Left forelimb (tissue), 1 donor: Measurements from ENCODE around the gene LIMA1.
A peak's percentile ranks its signal among the peaks of the same experiment; 100 is the strongest.

Experiments
- DNase-seq: peaks from one replicate; pipeline ENCODE4 v3.0.0-alpha.2; 2018; ENCODE audit warnings: low spot score

LIMA1 gene

DNA sequence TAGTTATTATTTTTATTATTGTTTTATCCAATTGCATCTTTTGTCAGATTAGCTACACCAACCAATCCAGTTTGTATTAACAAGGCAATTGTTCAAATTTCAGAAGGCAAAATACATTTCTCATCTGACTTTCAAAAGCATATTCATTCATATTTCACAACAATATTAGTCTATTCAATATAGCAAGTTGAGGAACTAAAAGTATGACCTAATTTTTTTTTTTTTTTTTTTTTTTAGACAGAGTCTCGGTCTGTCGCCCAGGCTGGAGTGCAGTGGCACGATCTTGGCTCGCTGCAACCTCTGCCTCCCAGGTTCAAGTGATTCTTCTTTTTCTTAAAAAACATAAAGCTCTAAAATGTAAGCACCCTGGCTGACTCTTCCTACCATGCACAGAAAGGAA lies 154.0 kb downstream of the LIMA1 start:
- no peak for DNase-seq

DNA sequence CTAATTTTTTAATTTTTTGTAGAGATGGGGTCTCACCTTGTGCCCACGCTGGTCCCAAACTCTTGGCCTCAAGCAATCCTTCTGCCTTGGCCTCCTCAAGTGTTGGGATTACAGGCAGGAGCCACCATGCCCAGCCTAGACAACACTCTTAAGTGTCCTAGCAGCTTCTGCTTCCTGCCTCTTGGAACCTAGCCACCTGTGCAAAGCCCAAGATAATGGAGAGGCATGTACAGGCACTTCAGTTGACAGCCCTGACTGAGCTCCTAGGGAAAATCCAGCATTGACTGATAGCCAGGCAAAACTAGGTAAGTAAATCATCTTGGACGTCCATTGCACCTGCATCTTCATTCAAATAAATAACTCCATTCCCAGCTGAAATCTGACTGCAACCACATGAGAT lies 155.8 kb downstream of the LIMA1 start:
- DNase-seq, result peak; percentile 12
